NOMO-1 (cell line): ENCODE measurements around the gene TSPY3.
"Not testable (repeated sequence)": the region's sequence is repeated elsewhere in the genome, so short reads cannot be mapped to it uniquely, and the experiment has no call there.

ENCODE experiments used
- DNase-seq, 2 experiments: peaks; one replicate each; lab custom pipeline; 2025; ENCODE audit not compliant: unreplicated experiment in 2 of 2; lab: John Stamatoyannopoulos, UW

The TSPY3 gene

DNA sequence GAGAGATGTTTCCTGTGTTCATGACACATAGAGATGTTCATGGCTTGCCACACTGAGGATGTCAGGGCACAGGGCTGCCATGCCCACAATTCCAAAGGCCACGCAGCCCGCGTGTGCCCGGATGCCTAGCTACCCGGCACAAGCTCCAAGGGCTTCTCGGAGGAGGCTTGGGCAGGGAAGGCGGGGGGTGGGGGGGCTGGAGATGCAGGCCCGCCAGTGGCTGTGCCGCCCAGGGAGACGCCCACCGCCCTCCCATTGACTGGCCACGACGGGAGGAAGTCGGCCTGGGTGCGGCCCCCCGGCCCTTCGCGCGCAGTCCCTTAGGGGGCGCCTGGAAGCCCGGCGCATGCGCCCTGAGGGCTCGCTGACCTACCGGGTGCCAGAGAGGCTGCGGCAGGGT is at the start of gene TSPY3:
Gene TSPY3, plus strand, starts transcription at position 301 of the 400 bp plus-strand sequence. Its CDS starts 46 bp downstream, at position 347.
- DNase-seq: not testable (repeated sequence)

DNA sequence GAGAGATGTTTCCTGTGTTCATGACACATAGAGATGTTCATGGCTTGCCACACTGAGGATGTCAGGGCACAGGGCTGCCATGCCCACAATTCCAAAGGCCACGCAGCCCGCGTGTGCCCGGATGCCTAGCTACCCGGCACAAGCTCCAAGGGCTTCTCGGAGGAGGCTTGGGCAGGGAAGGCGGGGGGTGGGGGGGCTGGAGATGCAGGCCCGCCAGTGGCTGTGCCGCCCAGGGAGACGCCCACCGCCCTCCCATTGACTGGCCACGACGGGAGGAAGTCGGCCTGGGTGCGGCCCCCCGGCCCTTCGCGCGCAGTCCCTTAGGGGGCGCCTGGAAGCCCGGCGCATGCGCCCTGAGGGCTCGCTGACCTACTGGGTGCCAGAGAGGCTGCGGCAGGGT is 40.7 kb upstream of the TSPY3 start, which contains the start of gene TSPY8:
Gene TSPY8, plus strand, starts transcription at position 301 of the 400 bp plus-strand sequence. Its CDS starts 46 bp downstream, at position 347.
- DNase-seq: not testable (repeated sequence)

DNA sequence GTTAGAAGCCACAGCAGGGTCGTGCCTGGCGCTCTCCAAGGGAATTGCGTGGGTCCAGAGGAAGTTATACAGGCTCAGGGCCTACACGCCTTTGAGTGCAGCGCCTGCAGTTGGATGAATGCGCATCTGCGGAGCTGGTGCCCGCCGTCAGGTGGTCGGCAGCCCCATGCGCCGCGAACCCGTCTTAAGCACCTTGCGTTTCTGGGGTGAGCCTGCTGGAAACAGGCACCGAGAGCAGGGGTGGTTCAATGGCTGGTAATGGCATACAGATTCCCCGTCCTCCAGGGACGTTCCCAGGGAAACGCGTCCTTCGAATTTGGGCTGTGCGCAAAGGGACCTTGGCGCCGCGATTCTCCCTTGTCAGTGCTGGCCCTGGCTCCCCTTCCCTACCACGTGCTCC is 1.7 kb upstream of the TSPY3 start:
- not testable (repeated sequence) for DNase-seq
